OCI-LY7 (cell line): ENCODE data around the gene EML5.
A peak's percentile ranks its signal among the peaks of the same experiment; 100 is the strongest.

ENCODE experiments used
- CTCF ChIP-seq: fragments of 200-600 bp; sonication (generic); conservative IDR thresholded peaks from 2 replicates; pipeline ENCODE4 v1.5.1; 2014; ENCODE audit warnings: mild to moderate bottlenecking, antibody characterized with exemption, low read length, moderate library complexity, mixed read lengths
- EZH2phosphoT487 ChIP-seq: fragments of 200-600 bp; sonication (generic); IDR thresholded peaks from 2 replicates; pipeline ENCODE4 v1.6.1; 2018; ENCODE audit warnings: low read depth, borderline replicate concordance, mild to moderate bottlenecking, mixed run types, antibody characterized with exemption, low read length, moderate library complexity, mixed read lengths

GRCh38 chr14:88667555-88668273 is 125.0 kb downstream of the EML5 start:
- peak; percentile 93 for TF ChIP-seq CTCF
- TF ChIP-seq EZH2phosphoT487 = no peak
